GM12872 (cell line): ENCODE data around the gene NEU4.

Source experiments
- CTCF ChIP-seq: IDR thresholded peaks from 3 replicates; pipeline ENCODE4 v1.5.1; 2011; ENCODE audit warnings: low read depth, mild to moderate bottlenecking, low read length, moderate library complexity; ENCODE audit not compliant: insufficient read depth

Gene NEU4

GRCh38 chr2:241795021-241795999, 13.7 kb upstream of the NEU4 start:
- no peak for TF ChIP-seq CTCF

GRCh38 chr2:241796209-241796608, 12.8 kb upstream of the NEU4 start:
- no peak for TF ChIP-seq CTCF

DNA sequence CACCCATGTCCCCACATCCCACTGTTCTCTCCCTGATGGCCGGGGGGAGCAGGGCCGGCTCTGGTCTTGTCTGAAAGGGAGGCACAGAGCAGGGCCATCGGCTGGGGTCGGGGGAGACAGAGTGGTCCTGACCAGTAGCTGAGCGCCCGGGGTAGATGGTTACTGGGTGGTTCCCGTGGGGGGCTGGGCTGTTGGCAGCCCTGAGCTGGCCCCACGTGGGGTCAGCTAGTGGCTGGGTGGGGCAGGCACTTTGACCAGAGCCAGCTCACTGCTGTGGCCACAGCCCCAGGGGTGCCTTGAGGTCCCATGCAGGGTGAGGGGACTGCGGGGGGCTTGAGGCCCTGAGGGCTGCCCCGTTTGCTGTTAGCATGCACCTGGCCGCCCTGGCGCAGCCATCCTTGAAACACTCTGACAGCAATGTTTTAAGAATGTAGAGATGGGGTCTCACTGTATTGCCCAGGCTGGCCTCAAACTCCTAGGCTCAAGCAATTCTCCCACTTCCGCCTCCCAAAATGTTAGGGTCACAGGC, 12.3 kb upstream of the NEU4 start:
- TF ChIP-seq CTCF, result no peak

DNA sequence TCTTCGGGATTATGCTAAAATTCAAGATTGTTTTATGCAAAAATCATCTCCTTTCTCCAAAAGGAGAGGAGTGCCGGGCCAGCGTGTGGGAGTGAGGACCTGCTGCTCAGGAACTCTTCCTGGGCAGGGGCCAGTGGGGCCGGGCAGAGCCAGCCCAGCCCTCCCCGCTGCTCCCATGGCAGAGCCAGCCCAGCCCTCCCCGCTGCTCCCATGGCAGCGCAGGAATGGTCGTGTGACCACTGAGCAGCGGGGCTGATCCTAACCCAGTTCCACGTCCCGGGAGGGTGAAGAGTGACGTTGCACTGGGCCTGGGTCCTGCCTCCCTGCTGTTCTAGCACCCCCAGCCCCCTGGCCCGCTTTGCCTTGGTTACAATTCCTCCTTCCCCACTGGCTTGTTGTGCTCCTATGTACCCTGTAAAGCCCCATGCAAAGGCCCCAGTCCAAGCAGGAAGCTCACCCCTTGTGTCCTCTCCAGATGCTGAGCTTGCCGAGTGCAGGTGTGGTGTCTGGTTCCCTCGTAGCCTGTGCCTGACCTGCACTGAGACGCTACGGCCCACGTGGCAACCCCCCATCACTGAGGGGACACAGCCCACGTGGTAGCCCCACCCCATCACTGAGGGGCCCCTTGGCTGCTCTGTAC, 11.4 kb upstream of the NEU4 start:
- TF ChIP-seq CTCF, result no peak

DNA sequence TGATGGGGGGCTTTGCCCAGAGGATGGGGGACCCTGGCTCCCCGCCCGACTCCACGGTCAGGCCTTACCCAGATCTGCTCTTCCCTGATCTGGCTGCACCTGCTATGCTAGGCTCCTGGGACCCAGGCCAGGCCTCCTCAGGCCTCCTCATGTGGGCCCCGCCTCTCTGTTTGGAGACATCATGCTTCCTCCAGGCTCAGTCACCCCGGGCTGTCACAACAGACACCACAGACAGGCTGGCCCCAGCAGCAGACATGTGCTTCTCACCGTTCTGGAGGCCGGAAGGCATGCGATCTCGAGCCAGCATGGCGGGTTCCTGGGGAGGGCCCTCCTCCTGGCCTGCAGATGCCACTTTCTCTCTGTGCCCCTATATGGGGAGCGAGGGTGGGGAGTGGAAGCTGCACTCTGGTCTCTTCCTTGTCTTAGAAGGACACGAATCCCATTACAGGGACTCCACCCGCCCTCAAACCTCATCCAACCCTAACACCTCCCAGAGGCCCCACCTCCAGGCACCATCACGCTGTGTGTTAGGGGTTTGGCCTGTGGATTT, 10.8 kb upstream of the NEU4 start:
- TF ChIP-seq CTCF, result no peak

DNA sequence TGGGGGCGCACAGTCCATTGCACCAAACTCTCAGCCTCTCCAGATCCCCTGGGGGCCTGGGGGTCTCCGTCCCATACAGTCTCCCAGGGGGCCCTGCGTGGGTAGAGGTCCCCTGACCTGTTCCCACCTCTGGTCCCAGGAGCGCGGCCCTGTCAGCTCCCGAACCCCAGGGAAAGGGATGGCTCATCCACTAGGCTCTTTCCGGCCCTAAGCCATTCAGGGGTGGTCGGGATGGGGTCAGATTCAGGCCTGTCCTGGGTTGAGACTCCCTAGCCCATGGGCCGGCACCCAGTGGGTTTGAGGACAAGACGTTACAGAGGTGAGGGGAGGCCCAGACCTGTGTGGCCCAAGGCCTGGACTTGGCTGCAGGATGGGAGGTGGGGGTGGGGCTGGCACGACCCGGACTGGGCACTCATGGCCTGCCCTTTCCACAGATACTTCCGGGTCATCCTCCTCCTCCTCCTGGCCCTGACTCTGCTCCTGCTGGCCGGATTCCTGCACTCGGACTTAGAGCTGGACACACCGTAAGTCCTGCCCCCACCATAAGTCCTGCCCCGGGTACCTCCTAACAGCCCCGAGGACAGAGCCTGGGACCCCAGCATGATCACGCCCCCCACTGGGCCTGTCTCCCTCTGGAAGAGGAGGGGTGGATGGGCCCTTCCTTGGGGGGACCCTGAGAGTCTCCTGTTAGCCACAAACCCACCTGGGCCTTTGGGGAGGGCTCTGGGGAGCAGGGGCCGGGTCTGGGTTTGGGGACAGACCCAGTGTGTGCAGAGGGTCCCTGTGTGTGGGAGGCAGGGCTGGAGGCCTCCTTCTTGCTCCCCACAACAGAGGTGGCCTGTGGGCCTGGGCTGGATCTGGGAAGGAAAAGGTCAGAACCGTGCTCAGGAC, 10.1 kb upstream of the NEU4 start:
- no peak for TF ChIP-seq CTCF
